ENCODE measurements around the gene OGFOD1. TPM values are rescaled to one million over a fixed set of nuclear protein-coding genes. Genes with fewer than 3 reads are reported as not detected.

Gene OGFOD1
- total and polyA plus RNA-seq, 9 donors = 8.1 to 45.2 (median 28.9) TPM

GRCh38 chr16:56470666-56471065 lies 19.3 kb downstream of the OGFOD1 start:
- H3K9me3 ChIP-seq = no peaks in the 10 kb centered on the region
- no peak overlapping the region for H3K4me3 ChIP-seq
- intact Hi-C loops (cut with DNase I) = no loop called here
- no peaks in the 10 kb centered on the region for H3K36me3 ChIP-seq
- H3K27me3 ChIP-seq = no peaks in the 10 kb centered on the region
- no peaks in the 10 kb centered on the region for H3K4me1 ChIP-seq (ENCODE audit: insufficient read depth)
- no peak for DNase-seq
- 54 to 86% (median 75%) methylated on average over 1 of the region's 1 CpG for WGBS, 3 donors
- H3K27ac ChIP-seq = no peak overlapping the region
- TF ChIP-seq POLR2A (IDR thresholded peaks at IDR 0.05) = no peak
- no peak for TF ChIP-seq EP300 (IDR thresholded peaks at IDR 0.05)
- no peak for TF ChIP-seq CTCF (IDR thresholded peaks at IDR 0.05)

GRCh38 chr16:56475201-56475600 lies 23.8 kb downstream of the OGFOD1 start:
- intact Hi-C loops (cut with DNase I) = no loop called here
- no peak overlapping the region for H3K27ac ChIP-seq
- H3K4me1 ChIP-seq (ENCODE audit: insufficient read depth) = no peaks in the 10 kb centered on the region
- no peak for TF ChIP-seq POLR2A (IDR thresholded peaks at IDR 0.05)
- no peak for TF ChIP-seq EP300 (IDR thresholded peaks at IDR 0.05)
- no peak for TF ChIP-seq CTCF (IDR thresholded peaks at IDR 0.05)
- H3K9me3 ChIP-seq = no peaks in the 10 kb centered on the region
- no peak for DNase-seq
- 86 to 90% (median 90%) methylated on average over 2 of the region's 2 CpGs for WGBS, 3 donors
- no peaks in the 10 kb centered on the region for H3K36me3 ChIP-seq
- no peak overlapping the region for H3K4me3 ChIP-seq
- no peaks in the 10 kb centered on the region for H3K27me3 ChIP-seq

- intact Hi-C loops (cut with DNase I) = no loop called here
- Histone ChIP-seq H3K4me1 (ENCODE audit: insufficient read depth) (no peaks in the 10 kb centered on the region), H3K9me3 (no peaks in the 10 kb centered on the region), H3K27me3 (no peaks in the 10 kb centered on the region), H3K4me3 (no peak overlapping the region), H3K27ac (no peak overlapping the region), H3K36me3 (no peaks in the 10 kb centered on the region)
- DNase-seq = no peak
- 79 to 89% (median 89%) methylated on average over 2 of the region's 2 CpGs for WGBS, 3 donors
- TF ChIP-seq POLR2A (IDR thresholded peaks at IDR 0.05) (no peak), CTCF (IDR thresholded peaks at IDR 0.05) (no peak), EP300 (IDR thresholded peaks at IDR 0.05) (no peak)
Observed at GRCh38 chr16:56477096-56477878, 25.9 kb downstream of the OGFOD1 start.

- no peak for DNase-seq
- 75 to 76% (median 76%) methylated on average over 2 of the region's 2 CpGs for WGBS, 3 donors
- no peak overlapping the region for H3K27ac ChIP-seq
- H3K9me3 ChIP-seq = no peaks in the 10 kb centered on the region
- H3K4me1 ChIP-seq (ENCODE audit: insufficient read depth) = no peaks in the 10 kb centered on the region
- no peak overlapping the region for H3K4me3 ChIP-seq
- no peaks in the 10 kb centered on the region for H3K27me3 ChIP-seq
- TF ChIP-seq EP300 (IDR thresholded peaks at IDR 0.05) (no peak), POLR2A (IDR thresholded peaks at IDR 0.05) (no peak), CTCF (IDR thresholded peaks at IDR 0.05) (no peak)
- H3K36me3 ChIP-seq = no peaks in the 10 kb centered on the region
- intact Hi-C loops (cut with DNase I) = no loop called here
Observed at GRCh38 chr16:56478281-56479049, 27.1 kb downstream of the OGFOD1 start.

Measured in ovary (tissue), 9 donors.